Measurements from ENCODE around the gene TRIM47. TPM values are rescaled to one million over a fixed set of nuclear protein-coding genes. Genes with fewer than 3 reads are reported as not detected.
A peak's percentile ranks its signal among the peaks of the same experiment; 100 is the strongest.

Gene TRIM47
- total and polyA plus RNA-seq, 2 of the 13 experiments (the other 11 are each of a cell fraction or from before 2014, with no cell fraction given), result 33.5 to 82.0 TPM

DNA sequence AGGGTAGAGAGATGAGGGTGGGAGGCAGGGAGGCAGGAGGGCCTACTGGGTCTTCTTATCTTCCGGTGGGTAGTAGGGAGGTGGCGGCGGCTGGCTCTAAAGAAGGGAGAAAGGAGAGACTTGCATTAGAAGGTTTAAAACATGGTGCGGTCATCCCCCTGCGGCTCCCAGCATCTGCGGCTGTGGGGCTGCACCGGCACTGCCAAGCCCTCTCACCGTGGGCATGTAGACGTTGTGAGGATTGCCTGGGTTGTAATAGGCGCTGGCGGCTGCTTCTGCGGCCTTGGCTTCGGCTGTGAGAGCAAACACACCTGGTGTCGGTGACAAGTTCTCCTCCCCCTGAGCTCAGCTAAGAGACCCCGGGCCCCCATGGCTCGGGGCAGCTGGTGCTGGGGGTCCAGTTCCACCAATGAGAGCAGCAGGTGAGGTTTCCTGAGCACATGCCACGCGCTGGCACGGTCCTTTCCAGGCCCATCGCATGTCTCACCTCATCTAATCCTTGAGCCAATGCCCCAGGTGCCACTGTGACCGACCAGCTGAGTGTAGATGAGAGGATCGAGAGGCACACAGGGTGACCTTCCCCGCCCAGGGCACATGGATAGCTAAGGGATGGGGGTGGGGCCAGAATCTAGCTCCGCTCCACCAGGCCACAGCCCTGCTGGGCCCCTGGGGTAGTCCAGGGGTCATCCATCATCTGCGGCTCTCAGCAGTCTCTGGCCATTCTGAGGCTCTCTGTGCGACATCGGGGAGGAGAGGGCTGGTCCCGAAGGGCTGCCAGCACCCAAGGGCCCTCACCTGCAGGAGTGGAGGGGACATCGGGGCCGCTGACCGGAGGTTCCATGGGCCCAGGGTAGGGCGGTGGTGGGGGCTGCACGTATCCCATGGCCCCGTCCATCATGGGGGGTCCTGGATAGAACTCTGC, 31.4 kb downstream of the TRIM47 start (continued):
- TF ChIP-seq MIER2 (CRISPR knock-in tag; IDR thresholded peaks at IDR 0.05) (0 out of 2 replicates have a peak, but pooled peaks have one; percentile 68), ZNF724P (CRISPR knock-in tag; IDR thresholded peaks at IDR 0.05; ENCODE audit: borderline replicate concordance) (peak; percentile 85; the same call in 1 of the 2 replicates), RCOR2 (CRISPR knock-in tag; IDR thresholded peaks at IDR 0.05) (peak; percentile 78; the same call in 1 of the 2 replicates), ZNF441 (CRISPR knock-in tag; IDR thresholded peaks at IDR 0.05; ENCODE audit: borderline replicate concordance) (peak; percentile 57; the same call in 1 of the 2 replicates), MEIS1 (CRISPR knock-in tag; IDR thresholded peaks at IDR 0.05; ENCODE audit: borderline replicate concordance) (peak; percentile 97), GABPB1 (CRISPR knock-in tag; IDR thresholded peaks at IDR 0.05) (peak; percentile 56), ZNF790 (CRISPR knock-in tag; IDR thresholded peaks at IDR 0.05; ENCODE audit: borderline replicate concordance) (no peak), ELF4 (CRISPR knock-in tag; IDR thresholded peaks at IDR 0.05; ENCODE audit: borderline replicate concordance) (no peak; the same call in 1 of the 2 replicates), BCL3 (CRISPR knock-in tag; IDR thresholded peaks at IDR 0.05) (peak; percentile 68; the same call in 1 of the 2 replicates), NR1H2 (CRISPR knock-in tag; IDR thresholded peaks at IDR 0.05; ENCODE audit: borderline replicate concordance, low read depth) (peak; percentile 73; the same call in 1 of the 2 replicates), REPIN1 (CRISPR knock-in tag; IDR thresholded peaks at IDR 0.05; ENCODE audit: borderline replicate concordance, low read depth) (peak; percentile 92; the same call in 1 of the 2 replicates), ELK4 (CRISPR knock-in tag; IDR thresholded peaks at IDR 0.05; ENCODE audit: borderline replicate concordance) (no peak), AKNA (CRISPR knock-in tag; IDR thresholded peaks at IDR 0.05; ENCODE audit: borderline replicate concordance) (no peak), CHD4 (IDR thresholded peaks at IDR 0.05; ENCODE audit: borderline replicate concordance, low read length) (no peak), YEATS4 (CRISPR knock-in tag; IDR thresholded peaks at IDR 0.05; ENCODE audit: borderline replicate concordance) (peak; percentile 90), ZNF562 (CRISPR knock-in tag; IDR thresholded peaks at IDR 0.05; ENCODE audit: borderline replicate concordance) (no peak)
- TF ChIP-seq, protein P1, sequence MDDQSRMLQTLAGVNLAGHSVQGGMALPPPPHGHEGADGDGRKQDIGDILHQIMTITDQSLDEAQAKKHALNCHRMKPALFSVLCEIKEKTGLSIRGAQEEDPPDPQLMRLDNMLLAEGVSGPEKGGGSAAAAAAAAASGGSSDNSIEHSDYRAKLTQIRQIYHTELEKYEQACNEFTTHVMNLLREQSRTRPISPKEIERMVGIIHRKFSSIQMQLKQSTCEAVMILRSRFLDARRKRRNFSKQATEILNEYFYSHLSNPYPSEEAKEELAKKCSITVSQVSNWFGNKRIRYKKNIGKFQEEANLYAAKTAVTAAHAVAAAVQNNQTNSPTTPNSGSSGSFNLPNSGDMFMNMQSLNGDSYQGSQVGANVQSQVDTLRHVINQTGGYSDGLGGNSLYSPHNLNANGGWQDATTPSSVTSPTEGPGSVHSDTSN (CRISPR knock-in tag; IDR thresholded peaks at IDR 0.05; ENCODE audit: borderline replicate concordance), result no peak

Data from HepG2 (cell line).